CD14-positive monocyte (primary cell): ENCODE results near the gene MCCC2. TPM values are rescaled to one million over a fixed set of nuclear protein-coding genes. Genes with fewer than 3 reads are reported as not detected.
"Not testable (repeated sequence)": the region's sequence is repeated elsewhere in the genome, so short reads cannot be mapped to it uniquely, and the experiment has no call there.

Experiments used
- DNase-seq, 3 donors: peaks; one replicate each; pipeline ENCODE4 v3.0.0-alpha.2; 2011 to 2022
- H2AFZ ChIP-seq: 2 replicates; pipeline ENCODE4 v1.6.0; 2012; ENCODE audit warnings: mild to moderate bottlenecking, low read depth, low read length, inconsistent platforms; ENCODE audit not compliant: insufficient read depth, poor library complexity, severe bottlenecking
- H3K27ac ChIP-seq, 2 donors: 1 replicate in 1 of 2; 2 replicates in 1 of 2; pipeline ENCODE4 v1.5.1; 2012 to 2013; ENCODE audit warnings: low read length in 2 of 2, control low read depth in 1 of 2, inconsistent platforms in 1 of 2, low read depth in 1 of 2, mild to moderate bottlenecking in 1 of 2
- H3K27me3 ChIP-seq, 2 donors: one replicate each; pipeline versions ENCODE4 v1.6.0 to v1.6.1; 2011 to 2013; ENCODE audit warnings: low read length in 2 of 2; ENCODE audit not compliant: control insufficient read depth in 2 of 2, insufficient read depth in 2 of 2
- H3K36me3 ChIP-seq, 2 donors: replicated peaks in 1 of 2; 1 replicate in 1 of 2; 2 replicates in 1 of 2; pipeline versions ENCODE4 v1.5.1 to v1.6.1; 2012 to 2013; ENCODE audit warnings: low read length in 2 of 2, control low read depth in 1 of 2, inconsistent platforms in 1 of 2, mild to moderate bottlenecking in 1 of 2; ENCODE audit not compliant: insufficient read depth in 2 of 2, control insufficient read depth in 1 of 2
- H3K4me1 ChIP-seq, 2 donors: 1 replicate in 1 of 2; 2 replicates in 1 of 2; pipeline versions ENCODE4 v1.5.1 to v1.6.1; 2012 to 2013; ENCODE audit warnings: low read length in 2 of 2, control low read depth in 1 of 2, inconsistent platforms in 1 of 2, mild to moderate bottlenecking in 1 of 2, moderate library complexity in 1 of 2; ENCODE audit not compliant: insufficient read depth in 2 of 2, control insufficient read depth in 1 of 2
- H3K4me2 ChIP-seq: replicated peaks from 2 replicates; pipeline ENCODE3; 2012; ENCODE audit warnings: low read length, moderate library complexity, mild to moderate bottlenecking; ENCODE audit not compliant: poor library complexity, severe bottlenecking; ENCODE audit errors: extremely low read depth
- H3K4me3 ChIP-seq, 3 experiments: fragments of 200-600 bp in 1 of 3; sonication (generic) in 1 of 3; replicated peaks in 1 of 3; 1 replicate in 2 of 3; 2 replicates in 1 of 3; pipeline ENCODE4 v1.5.1; 2011 to 2013; ENCODE audit warnings: low read length in 3 of 3, mild to moderate bottlenecking in 3 of 3, control low read depth in 2 of 3, low read depth in 2 of 3, inconsistent platforms in 1 of 3, moderate library complexity in 1 of 3
- H3K79me2 ChIP-seq: 2 replicates; pipeline ENCODE4 v1.6.0; 2012; ENCODE audit warnings: mild to moderate bottlenecking, control low read depth, inconsistent platforms, low read length, moderate library complexity; ENCODE audit not compliant: insufficient read depth
- H3K9ac ChIP-seq: 2 replicates; pipeline ENCODE4 v1.6.0; 2017; ENCODE audit warnings: low read length, mild to moderate bottlenecking; ENCODE audit not compliant: insufficient read depth, poor library complexity, severe bottlenecking
- H3K9me3 ChIP-seq, 2 donors: replicated peaks in 1 of 2; 1 replicate in 1 of 2; 2 replicates in 1 of 2; pipeline versions ENCODE4 v1.5.1 to v1.6.1; 2012 to 2013; ENCODE audit warnings: low read length in 2 of 2, control low read depth in 1 of 2; ENCODE audit not compliant: control insufficient read depth in 1 of 2, insufficient read depth in 1 of 2
- H4K20me1 ChIP-seq: 2 replicates; pipeline ENCODE4 v1.6.0; 2012; ENCODE audit warnings: mild to moderate bottlenecking, low read length, control low read depth, moderate library complexity; ENCODE audit not compliant: insufficient read depth
- H3K27ac Mint-ChIP-seq, 7 donors: one replicate each; pipeline ENCODE4 v1.8.0; 2020; ENCODE audit warnings: mild to moderate bottlenecking in 7 of 7, mixed read lengths in 7 of 7, moderate library complexity in 6 of 7, inconsistent platforms in 2 of 7
- H3K27me3 Mint-ChIP-seq, 3 donors: one replicate each; pipeline ENCODE4 v1.8.0; 2021 to 2022; ENCODE audit warnings: low read depth in 3 of 3, mild to moderate bottlenecking in 3 of 3, mixed read lengths in 3 of 3, moderate library complexity in 3 of 3, inconsistent platforms in 1 of 3
- H3K36me3 Mint-ChIP-seq, 2 donors: one replicate each; pipeline ENCODE4 v1.8.0; 2020; ENCODE audit warnings: mixed read lengths in 2 of 2, inconsistent platforms in 1 of 2, mild to moderate bottlenecking in 1 of 2
- H3K4me1 Mint-ChIP-seq: one replicate; pipeline ENCODE4 v1.8.0; 2020; ENCODE audit warnings: mild to moderate bottlenecking, mixed read lengths
- H3K4me3 Mint-ChIP-seq, 2 donors: one replicate each; pipeline ENCODE4 v1.8.0; 2020; ENCODE audit warnings: mild to moderate bottlenecking in 2 of 2, mixed read lengths in 2 of 2, moderate library complexity in 1 of 2
- H3K9me3 Mint-ChIP-seq, 7 donors: one replicate each; pipeline ENCODE4 v1.8.0; 2020 to 2022; ENCODE audit warnings: mixed read lengths in 7 of 7, mild to moderate bottlenecking in 6 of 7, moderate library complexity in 6 of 7, inconsistent platforms in 2 of 7
- WGBS: methylation state at CpG from one replicate; pipeline ENCODE4 v1.1.5; 2013; ENCODE audit warnings: missing lambda C conversion rate; ENCODE audit not compliant: insufficient coverage; 5-methylcytosine and 5-hydroxymethylcytosine counted together
- intact Hi-C, 2 donors: fragments of 100-400 bp; cut with micrococcal nuclease; formaldehyde crosslinking; loops; one replicate each; pipeline versions ENCODE4 v1.15.0 to v1.15.1; 2023
- polyA plus RNA-seq, 3 donors: library from polyadenylated mRNA; depleted of rRNA in 1 of 3; unstranded in 2 of 3; stranded (reverse) in 1 of 3; fragments of 300-500 nt in 2 of 3; fragments of >200 nt in 1 of 3; fragmentation: Illumina TruSeq in 2 of 3; gene quantifications; 1 replicate in 2 of 3; 2 replicates in 1 of 3; pipeline ENCODE4 v1.2.3, GENCODE V29; 2012 to 2021
- TF ChIP-seq, protein P1 (sequence below): fragments of 200-600 bp; IDR thresholded peaks from one replicate; pipeline ENCODE4 v1.8.0; 2022; ENCODE audit warnings: antibody characterized with exemption, mild to moderate bottlenecking

The MCCC2 gene
- polyA plus RNA-seq, 3 donors: 15.4 to 21.9 (median 16.5) TPM

DNA sequence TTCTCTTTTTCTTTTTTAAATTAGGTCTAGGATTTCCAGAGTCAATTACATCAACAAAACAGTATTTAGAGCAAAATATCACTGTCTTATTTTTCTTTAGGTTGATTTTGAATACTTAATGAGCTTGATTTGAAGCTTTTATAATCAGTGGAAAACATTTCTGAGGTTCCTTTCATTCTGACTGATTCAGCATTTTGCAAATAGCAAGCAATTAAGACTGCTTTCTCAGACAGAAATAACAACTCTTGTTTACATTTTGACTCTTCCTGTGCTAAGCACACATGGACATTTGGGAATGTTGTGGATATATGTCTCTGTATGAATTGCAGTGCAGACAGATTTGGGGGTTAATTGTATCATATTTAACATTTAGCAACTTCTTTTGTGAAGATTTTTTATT, 22.2 kb upstream of the MCCC2 start:
- no peaks in the 10 kb centered on the region for H3K4me1 Mint-ChIP-seq
- TF ChIP-seq, protein P1, sequence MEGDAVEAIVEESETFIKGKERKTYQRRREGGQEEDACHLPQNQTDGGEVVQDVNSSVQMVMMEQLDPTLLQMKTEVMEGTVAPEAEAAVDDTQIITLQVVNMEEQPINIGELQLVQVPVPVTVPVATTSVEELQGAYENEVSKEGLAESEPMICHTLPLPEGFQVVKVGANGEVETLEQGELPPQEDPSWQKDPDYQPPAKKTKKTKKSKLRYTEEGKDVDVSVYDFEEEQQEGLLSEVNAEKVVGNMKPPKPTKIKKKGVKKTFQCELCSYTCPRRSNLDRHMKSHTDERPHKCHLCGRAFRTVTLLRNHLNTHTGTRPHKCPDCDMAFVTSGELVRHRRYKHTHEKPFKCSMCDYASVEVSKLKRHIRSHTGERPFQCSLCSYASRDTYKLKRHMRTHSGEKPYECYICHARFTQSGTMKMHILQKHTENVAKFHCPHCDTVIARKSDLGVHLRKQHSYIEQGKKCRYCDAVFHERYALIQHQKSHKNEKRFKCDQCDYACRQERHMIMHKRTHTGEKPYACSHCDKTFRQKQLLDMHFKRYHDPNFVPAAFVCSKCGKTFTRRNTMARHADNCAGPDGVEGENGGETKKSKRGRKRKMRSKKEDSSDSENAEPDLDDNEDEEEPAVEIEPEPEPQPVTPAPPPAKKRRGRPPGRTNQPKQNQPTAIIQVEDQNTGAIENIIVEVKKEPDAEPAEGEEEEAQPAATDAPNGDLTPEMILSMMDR: no peak
- Histone ChIP-seq H3K27me3 (no peaks in the 10 kb centered on the region), H3K27ac (no peak overlapping the region), H2AFZ (no peak overlapping the region), H3K4me2 (no peak overlapping the region), H3K79me2 (no peaks in the 10 kb centered on the region), H3K4me3 (no peak overlapping the region), H4K20me1 (no peaks in the 10 kb centered on the region), H3K36me3 (peaks cover 60 to 74% of the 10 kb centered on the region in 2 donors), H3K4me1 (no peaks in the 10 kb centered on the region), H3K9me3 (no peaks in the 10 kb centered on the region), H3K9ac (no peak overlapping the region)
- no peak overlapping the region for H3K4me3 Mint-ChIP-seq
- H3K27me3 Mint-ChIP-seq: no peaks in the 10 kb centered on the region
- no peaks in the 10 kb centered on the region for H3K9me3 Mint-ChIP-seq
- no peak overlapping the region for H3K27ac Mint-ChIP-seq
- intact Hi-C loops: no loop called here
- peaks cover 51 to 64% of the 10 kb centered on the region in 2 donors for H3K36me3 Mint-ChIP-seq
- DNase-seq: no peak

DNA sequence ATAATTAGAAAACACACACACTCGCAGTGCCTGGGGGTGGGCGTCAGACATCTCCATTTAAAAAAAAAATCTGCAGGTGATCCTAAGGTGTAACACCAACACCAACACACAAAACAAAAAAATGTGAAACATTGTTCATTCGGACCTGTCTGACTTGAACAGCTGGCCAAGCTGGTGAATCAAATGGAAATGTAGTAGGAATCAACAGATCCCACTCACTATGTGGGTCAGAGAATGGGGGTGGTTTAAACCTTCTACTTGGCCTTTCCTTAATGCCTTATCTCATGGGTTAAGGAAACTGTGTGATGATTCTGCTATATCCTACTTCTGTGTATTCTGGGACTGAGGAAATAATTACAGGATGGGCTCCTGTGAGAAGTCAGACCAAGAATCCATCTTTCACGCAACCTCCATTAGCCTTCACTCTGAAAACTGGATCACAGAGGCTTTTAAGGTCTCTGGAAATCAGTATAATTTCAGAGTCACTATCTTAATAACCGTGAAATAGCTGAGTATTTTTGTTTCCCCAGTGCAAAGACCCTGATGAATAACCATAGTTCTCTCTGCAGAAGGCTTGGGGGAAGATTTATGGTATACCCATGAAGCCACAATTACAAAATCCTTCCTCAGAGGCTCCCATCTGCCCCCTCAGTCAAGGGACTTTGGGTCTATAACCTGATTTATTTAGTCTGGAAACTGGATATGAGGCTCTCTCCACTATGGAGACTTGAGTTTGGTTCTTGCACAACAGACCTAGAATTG, 17.2 kb upstream of the MCCC2 start:
- no peaks in the 10 kb centered on the region for H3K9me3 ChIP-seq
- no peaks in the 10 kb centered on the region for H3K4me1 Mint-ChIP-seq
- H3K9ac ChIP-seq: no peak overlapping the region
- H3K79me2 ChIP-seq: no peaks in the 10 kb centered on the region
- no peak overlapping the region for H2AFZ ChIP-seq
- H3K4me1 ChIP-seq: no peaks in the 10 kb centered on the region
- TF ChIP-seq, protein P1: no peak
- peaks cover 0 to 1% (median 0%) of the 10 kb centered on the region in 3 donors for H3K27me3 Mint-ChIP-seq
- H3K36me3 ChIP-seq: peaks cover 23 to 26% of the 10 kb centered on the region in 2 donors
- intact Hi-C loops: no loop called here
- H3K27ac Mint-ChIP-seq: no peak overlapping the region
- no peak overlapping the region for H3K4me3 Mint-ChIP-seq
- H4K20me1 ChIP-seq: no peaks in the 10 kb centered on the region
- H3K27ac ChIP-seq: no peak overlapping the region
- WGBS: no CpG with 5 or more reads among the region's 5 CpGs
- peaks cover 0 to 2% (median 0%) of the 10 kb centered on the region in 7 donors for H3K9me3 Mint-ChIP-seq
- DNase-seq: no peak
- H3K4me2 ChIP-seq: no peak overlapping the region
- H3K36me3 Mint-ChIP-seq: peaks cover 22 to 23% of the 10 kb centered on the region in 2 donors
- H3K27me3 ChIP-seq: no peaks in the 10 kb centered on the region
- H3K4me3 ChIP-seq: no peak overlapping the region

DNA sequence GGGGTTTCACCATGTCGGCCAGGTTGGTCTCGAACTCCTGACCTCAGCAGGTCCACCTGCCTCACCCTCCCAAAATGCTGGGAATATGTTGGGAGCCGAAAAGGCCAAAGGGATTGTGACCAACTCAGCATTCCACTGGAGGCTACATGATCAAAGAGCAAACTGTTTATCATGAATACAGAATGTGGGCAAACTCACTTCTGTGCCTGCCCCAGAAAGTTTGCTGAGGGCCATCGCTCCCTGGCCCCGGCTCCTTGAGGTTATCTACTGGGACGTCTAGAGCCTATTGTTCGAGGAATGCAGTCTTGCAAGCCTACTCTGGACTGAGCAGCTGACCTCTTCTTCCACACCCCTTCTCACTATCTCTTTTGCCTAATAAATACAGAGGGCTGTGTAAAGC, 15.3 kb upstream of the MCCC2 start:
- H2AFZ ChIP-seq, H3K9ac ChIP-seq, H4K20me1 ChIP-seq, H3K9me3 Mint-ChIP-seq, DNase-seq, H3K9me3 ChIP-seq, H3K27ac ChIP-seq, H3K27me3 ChIP-seq, H3K4me1 Mint-ChIP-seq, H3K4me3 ChIP-seq, intact Hi-C loops, H3K79me2 ChIP-seq, H3K4me2 ChIP-seq, H3K4me3 Mint-ChIP-seq, H3K27me3 Mint-ChIP-seq, H3K4me1 ChIP-seq, H3K27ac Mint-ChIP-seq: not testable (repeated sequence)
- H3K36me3 Mint-ChIP-seq: peaks cover 12 to 13% of the 10 kb centered on the region in 2 donors
- H3K36me3 ChIP-seq: peaks cover 10 to 11% of the 10 kb centered on the region in 2 donors
- 100% methylated on average over 2 of the region's 7 CpGs for WGBS
